Stromal cell of bone marrow (primary cell): Measurements from ENCODE around the gene OTOG.

Experiments used
- DNase-seq: peaks from one replicate; pipeline ENCODE4 v3.0.0-alpha.2; 2012; ENCODE audit warnings: low read depth

OTOG gene

GRCh38 chr11:17650127-17650911 is 103.3 kb downstream of the OTOG start:
- no peak for DNase-seq

- no peak for DNase-seq
These were observed 104.0 kb downstream of the OTOG start for GRCh38 chr11:17651061-17651460.

DNA sequence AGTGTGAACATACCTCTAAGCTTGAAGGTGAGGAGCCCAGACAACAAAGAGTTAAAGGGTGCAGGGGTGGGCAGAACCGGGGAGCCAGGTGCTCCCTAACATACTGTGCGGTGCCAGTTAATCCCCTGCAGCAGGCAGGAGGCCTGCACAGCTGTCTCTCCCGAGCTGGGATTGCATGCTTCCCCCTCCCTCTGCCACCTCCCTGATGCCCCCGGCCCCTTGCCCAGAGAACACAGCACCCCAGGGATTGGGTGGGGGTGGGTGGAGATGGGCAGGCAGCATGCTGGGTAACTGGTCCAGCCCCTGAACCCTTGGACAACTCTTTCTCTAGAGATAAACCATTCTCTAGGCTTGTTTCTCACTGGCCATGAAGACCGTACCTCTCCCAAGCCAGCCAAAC is 104.6 kb downstream of the OTOG start:
- DNase-seq, result no peak

DNA sequence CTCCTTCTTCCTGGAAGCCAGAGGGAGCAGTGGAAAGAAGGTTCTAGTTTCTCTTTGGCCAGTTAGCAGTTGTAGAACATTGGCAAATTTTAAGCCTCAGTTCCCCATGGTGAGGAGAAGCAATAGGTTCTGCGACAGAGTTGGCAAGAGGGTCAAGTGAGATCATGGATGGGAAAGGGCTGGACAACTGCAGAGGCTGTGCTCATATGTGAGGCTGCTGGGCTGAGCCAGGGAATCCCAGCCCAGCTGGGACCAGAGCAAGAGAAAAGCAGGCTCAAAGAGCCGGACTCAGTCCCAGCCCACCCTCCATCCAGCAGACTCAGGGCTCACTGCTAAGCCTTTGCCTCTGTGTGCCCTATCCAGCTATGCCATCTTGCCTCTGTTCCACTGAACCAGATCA is 105.5 kb downstream of the OTOG start:
- DNase-seq, result no peak

- no peak for DNase-seq
These were observed 106.6 kb downstream of the OTOG start for GRCh38 chr11:17653611-17654010.

GRCh38 chr11:17655682-17656081 is 108.6 kb downstream of the OTOG start:
- no peak for DNase-seq

- DNase-seq, result no peak
These were observed 111.2 kb downstream of the OTOG start for GRCh38 chr11:17658211-17658610.

DNA sequence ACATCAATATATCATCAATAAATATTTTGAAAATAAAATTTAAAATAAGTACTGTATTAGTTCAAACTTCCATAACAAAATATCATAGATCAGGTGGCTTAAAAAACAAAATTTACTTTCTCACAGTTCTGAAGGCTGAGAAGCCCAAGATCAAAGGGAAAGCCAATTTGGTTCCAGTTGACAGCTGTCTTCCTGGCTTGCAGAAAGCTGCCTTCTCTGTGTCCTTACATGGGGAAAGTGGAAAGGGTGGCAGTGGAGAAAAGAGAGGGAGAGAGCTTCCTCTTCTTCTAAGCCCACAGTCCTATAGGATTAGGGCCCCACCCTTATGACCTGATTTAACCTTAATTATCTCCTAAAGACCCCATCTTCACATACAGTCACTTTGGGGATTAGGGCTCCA is 121.1 kb downstream of the OTOG start:
- DNase-seq, result no peak

DNA sequence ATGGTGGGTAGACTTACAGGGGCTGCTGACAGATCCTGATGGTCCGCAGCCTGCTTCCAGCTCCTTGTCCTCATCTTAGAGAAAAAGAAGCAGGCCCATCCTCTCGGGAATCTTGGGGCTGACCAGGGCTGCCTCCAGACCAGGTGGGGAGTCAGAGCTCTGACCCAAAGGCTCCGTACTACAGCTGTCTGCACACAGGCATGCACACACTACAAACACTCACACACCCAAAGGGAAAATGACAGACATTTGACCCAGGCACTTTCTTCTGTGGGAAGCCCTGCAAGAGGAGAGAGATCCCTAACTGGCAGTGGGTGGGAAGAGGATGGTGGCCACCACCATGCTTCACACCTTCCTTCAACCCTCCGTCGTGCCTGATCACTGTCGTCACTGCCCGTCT is 125.4 kb downstream of the OTOG start:
- DNase-seq, result no peak

GRCh38 chr11:17673951-17674350 is 126.9 kb downstream of the OTOG start:
- DNase-seq, result no peak

GRCh38 chr11:17682848-17683247 is 135.8 kb downstream of the OTOG start:
- DNase-seq, result no peak

- peak; percentile 23 for DNase-seq
These were observed 136.5 kb downstream of the OTOG start for GRCh38 chr11:17683377-17684161.

GRCh38 chr11:17684550-17684949 is 137.5 kb downstream of the OTOG start:
- DNase-seq, result no peak

DNA sequence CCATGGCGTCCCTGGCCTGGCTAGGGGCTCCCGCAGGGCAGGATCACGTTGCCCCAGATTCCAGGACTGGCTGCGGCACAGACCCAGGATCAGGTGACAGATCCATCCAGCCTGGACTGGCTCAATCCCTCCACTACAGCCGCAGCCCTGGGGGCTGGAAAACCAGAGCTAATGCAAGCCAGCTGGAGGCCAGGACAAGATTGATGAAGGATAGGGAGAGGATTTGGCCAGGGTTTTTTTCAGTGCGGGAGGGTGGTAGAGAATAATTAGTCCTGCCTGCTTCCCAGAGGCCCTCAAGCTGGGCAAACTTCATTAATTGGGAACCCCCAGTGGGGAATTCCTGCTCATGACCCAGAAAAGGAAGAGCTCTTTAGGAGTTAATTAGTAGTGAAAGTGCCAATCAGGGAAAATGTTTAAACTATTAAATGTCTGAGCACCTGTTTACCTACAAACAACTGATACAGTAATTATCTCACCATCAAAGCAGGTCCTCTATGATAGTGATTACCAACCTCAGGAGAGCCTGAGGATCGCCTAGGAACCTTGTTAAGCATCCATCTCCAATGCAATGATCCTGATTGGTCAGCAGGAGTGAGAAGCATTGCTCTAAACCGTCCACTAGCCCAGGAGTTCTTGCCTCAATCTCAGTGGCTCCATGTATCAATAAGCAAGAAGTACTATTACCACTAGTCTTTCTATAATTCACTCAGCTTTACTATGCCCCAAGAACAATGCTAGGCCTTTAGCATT is 139.3 kb downstream of the OTOG start:
- DNase-seq, result no peak

GRCh38 chr11:17687946-17688670 is 141.0 kb downstream of the OTOG start:
- no peak for DNase-seq

GRCh38 chr11:17691550-17691949 is 144.5 kb downstream of the OTOG start:
- no peak for DNase-seq

DNA sequence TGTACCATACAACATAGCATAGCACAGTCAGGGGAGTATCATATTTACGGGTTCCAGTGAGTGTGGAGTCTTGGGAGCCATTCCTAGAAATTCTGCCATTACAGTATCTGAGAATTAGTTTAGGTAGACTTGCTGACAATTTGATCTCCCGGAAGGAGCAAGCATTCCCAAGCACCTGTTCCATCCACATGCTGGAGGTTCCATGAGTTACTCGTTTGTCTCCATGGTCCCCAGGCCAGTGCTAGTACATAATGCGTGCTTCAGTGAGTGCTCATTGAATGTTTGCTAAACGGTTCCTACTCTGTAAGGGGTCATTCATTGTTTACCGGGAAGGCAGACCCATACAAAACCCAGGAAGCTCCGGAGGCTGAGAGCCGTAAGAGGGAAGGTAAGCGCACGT is 144.9 kb downstream of the OTOG start:
- no peak for DNase-seq

- no peak for DNase-seq
These were observed 145.9 kb downstream of the OTOG start for GRCh38 chr11:17692931-17693330.

- DNase-seq, result no peak
These were observed 146.5 kb downstream of the OTOG start for GRCh38 chr11:17693531-17693930.

DNA sequence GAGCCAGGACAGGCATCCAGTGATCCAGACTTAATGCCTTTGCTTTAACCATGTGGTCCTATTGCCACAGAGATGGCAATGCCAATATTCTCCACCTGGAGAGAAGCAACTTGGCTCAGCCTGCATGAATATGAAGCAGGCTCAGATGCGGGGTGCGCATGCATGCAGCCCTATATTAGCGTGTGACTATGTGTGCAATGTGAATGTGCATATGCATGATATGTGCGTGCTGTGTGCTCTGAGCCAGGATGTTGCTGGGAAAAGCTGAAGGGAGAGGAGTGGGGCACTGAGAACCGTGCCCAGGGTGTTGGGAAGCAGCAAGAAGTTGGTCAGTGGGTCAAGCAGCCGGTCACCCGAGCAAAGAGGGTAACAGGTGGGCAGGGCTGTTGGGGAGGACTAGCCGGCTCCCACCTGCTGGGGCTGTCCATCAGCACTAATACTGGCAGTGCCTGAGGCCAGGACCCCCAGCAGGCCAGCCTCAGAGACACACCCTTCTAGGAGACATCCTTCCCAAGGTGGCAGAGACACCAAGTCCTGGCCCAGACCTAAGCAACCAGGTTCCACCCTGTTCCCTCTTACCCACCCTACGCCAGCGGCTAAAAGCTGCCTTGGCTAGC is 147.5 kb downstream of the OTOG start:
- DNase-seq, result no peak
